B cell (primary cell): ENCODE data around the gene WDR73. TPM values are rescaled to one million over a fixed set of nuclear protein-coding genes. Genes with fewer than 3 reads are reported as not detected.
A peak's percentile ranks its signal among the peaks of the same experiment; 100 is the strongest.

Experiments
- ATAC-seq: fragments of 200-7000 bp; cut with Tn5 transposase; one replicate; pipeline ENCODE4 v1.10.0; 2021; ENCODE audit warnings: low read depth, mild to moderate bottlenecking, moderate number of reproducible peaks, moderate library complexity
- CTCF ChIA-PET: fragments of 350-600 bp; sonication (Branson Sonifier 250); formaldehyde crosslinking; loops from one replicate; lab custom pipeline; 2021; ENCODE audit warnings: antibody characterized with exemption, inconsistent platforms; lab: Charles Lee
- POLR2A ChIA-PET: fragments of 350-600 bp; sonication (Branson Sonifier 250); formaldehyde crosslinking; loops from one replicate; lab custom pipeline; 2021; ENCODE audit warnings: antibody characterized with exemption; lab: Charles Lee
- DNase-seq: peaks from one replicate; pipeline ENCODE4 v3.0.0; 2013
- H2AFZ ChIP-seq: 2 replicates; pipeline ENCODE4 v1.6.1; 2012; ENCODE audit warnings: mild to moderate bottlenecking, low read depth, low read length; ENCODE audit not compliant: insufficient read depth, poor library complexity, severe bottlenecking
- H3K27ac ChIP-seq, 2 donors: 1 replicate in 1 of 2; 2 replicates in 1 of 2; pipeline ENCODE4 v1.5.1; 2012 to 2013; ENCODE audit warnings: low read length in 2 of 2, mild to moderate bottlenecking in 2 of 2, moderate library complexity in 1 of 2
- H3K27me3 ChIP-seq, 4 experiments: fragments of 200-600 bp in 1 of 4; sonication (generic) in 1 of 4; replicated peaks in 1 of 4; 1 replicate in 2 of 4; 2 replicates in 2 of 4; pipeline versions ENCODE4 v1.6.1 to v1.7.0; 2013 to 2016; ENCODE audit warnings: low read length in 3 of 4, mild to moderate bottlenecking in 2 of 4, mixed read lengths in 1 of 4, moderate library complexity in 1 of 4; ENCODE audit not compliant: insufficient read depth in 4 of 4, control insufficient read depth in 3 of 4; ENCODE audit errors: control extremely low read depth in 1 of 4
- H3K36me3 ChIP-seq, 2 experiments: replicated peaks in 1 of 2; 1 replicate in 1 of 2; 2 replicates in 1 of 2; pipeline versions ENCODE4 v1.6.1 to v1.7.1; 2013; ENCODE audit warnings: low read length in 1 of 2; ENCODE audit not compliant: insufficient read depth in 2 of 2, control insufficient read depth in 1 of 2; ENCODE audit errors: control extremely low read depth in 1 of 2, extremely low read depth in 1 of 2
- H3K4me1 ChIP-seq, 2 donors: fragments of 200-600 bp in 1 of 2; sonication (generic) in 1 of 2; 1 replicate in 1 of 2; 2 replicates in 1 of 2; pipeline versions ENCODE4 v1.5.1 to v1.6.1; 2013 to 2017; ENCODE audit warnings: low read length in 2 of 2; ENCODE audit not compliant: control insufficient read depth in 2 of 2, insufficient read depth in 2 of 2
- H3K4me2 ChIP-seq: replicated peaks from 2 replicates; pipeline ENCODE3; 2012; ENCODE audit warnings: mild to moderate bottlenecking, low read depth, low read length; ENCODE audit not compliant: poor library complexity, severe bottlenecking
- H3K4me3 ChIP-seq, 5 experiments: fragments of 200-600 bp in 1 of 5; sonication (generic) in 1 of 5; 1 replicate in 3 of 5; 2 replicates in 2 of 5; pipeline versions ENCODE4 v1.5.1 to v1.7.0; 2011 to 2016; ENCODE audit warnings: low read length in 4 of 5, mild to moderate bottlenecking in 4 of 5, low read depth in 2 of 5, control low read depth in 1 of 5, moderate library complexity in 1 of 5; ENCODE audit not compliant: insufficient read depth in 1 of 5; ENCODE audit errors: control extremely low read depth in 1 of 5, extremely low read depth in 1 of 5
- H3K79me2 ChIP-seq: fragments of 200-600 bp; sonication (generic); one replicate; pipeline ENCODE4 v1.6.0; 2016; ENCODE audit warnings: low read length; ENCODE audit not compliant: control insufficient read depth, insufficient read depth
- H3K9ac ChIP-seq: fragments of 200-600 bp; sonication (generic); 2 replicates; pipeline ENCODE4 v1.6.1; 2017; ENCODE audit warnings: mild to moderate bottlenecking, low read length, moderate library complexity
- H3K9me3 ChIP-seq, 3 donors: one replicate each; pipeline versions ENCODE4 v1.6.1 to v1.7.1; 2013; ENCODE audit warnings: low read length in 2 of 3; ENCODE audit not compliant: control insufficient read depth in 2 of 3, insufficient read depth in 1 of 3; ENCODE audit errors: control extremely low read depth in 1 of 3
- H4K20me1 ChIP-seq: 2 replicates; pipeline ENCODE4 v1.6.0; 2012; ENCODE audit warnings: mild to moderate bottlenecking, low read length; ENCODE audit not compliant: insufficient read depth, control insufficient read depth, poor library complexity, severe bottlenecking
- H3K27ac Mint-ChIP-seq: one replicate; pipeline ENCODE4 v1.8.0; 2021; ENCODE audit warnings: mixed read lengths
- H3K27me3 Mint-ChIP-seq: one replicate; pipeline ENCODE4 v1.8.0; 2021; ENCODE audit warnings: mixed read lengths
- H3K4me1 Mint-ChIP-seq: one replicate; pipeline ENCODE4 v1.8.0; 2021; ENCODE audit warnings: mixed read lengths
- H3K4me3 Mint-ChIP-seq: one replicate; pipeline ENCODE4 v1.8.0; 2021; ENCODE audit warnings: mixed read lengths
- H3K9me3 Mint-ChIP-seq: one replicate; pipeline ENCODE4 v1.8.0; 2022; ENCODE audit warnings: mixed read lengths; ENCODE audit not compliant: insufficient read depth
- CTCF ChIP-seq: fragments of 200-600 bp; IDR thresholded peaks from one replicate; pipeline ENCODE4 v1.8.0; 2022; ENCODE audit warnings: antibody characterized with exemption, mild to moderate bottlenecking
- EZH2 ChIP-seq: IDR thresholded peaks from 2 replicates; pipeline ENCODE4 v1.6.1; 2012; ENCODE audit warnings: borderline replicate concordance, low read depth, mild to moderate bottlenecking, moderate library complexity, low read length; ENCODE audit not compliant: insufficient read depth, poor library complexity, severe bottlenecking
- WGBS: methylation state at CpG from one replicate; pipeline ENCODE4 v1.1.5; 2013; ENCODE audit warnings: missing lambda C conversion rate; ENCODE audit not compliant: insufficient coverage; 5-methylcytosine and 5-hydroxymethylcytosine counted together
- intact Hi-C: fragments of 100-400 bp; cut with micrococcal nuclease; formaldehyde crosslinking; loops from one replicate; pipeline ENCODE4 v1.10.0; 2022
- polyA plus RNA-seq: library from polyadenylated mRNA; depleted of rRNA; stranded (reverse); fragments of >200 nt; gene quantifications from 2 replicates; pipeline ENCODE4 v1.2.3, GENCODE V29; 2012
- total RNA-seq, 2 donors: library from RNA; stranded (reverse); fragments of 120-200 nt in 1 of 2; gene quantifications; 1 replicate in 1 of 2; 2 replicates in 1 of 2; pipeline versions ENCODE4 v1.2.3 to v1.2.4, GENCODE V29; 2013 to 2022

WDR73 gene
- total and polyA plus RNA-seq, 2 donors (not counting 1 experiment from before 2014, with no cell fraction given) = 21.0 to 43.4 TPM

DNA sequence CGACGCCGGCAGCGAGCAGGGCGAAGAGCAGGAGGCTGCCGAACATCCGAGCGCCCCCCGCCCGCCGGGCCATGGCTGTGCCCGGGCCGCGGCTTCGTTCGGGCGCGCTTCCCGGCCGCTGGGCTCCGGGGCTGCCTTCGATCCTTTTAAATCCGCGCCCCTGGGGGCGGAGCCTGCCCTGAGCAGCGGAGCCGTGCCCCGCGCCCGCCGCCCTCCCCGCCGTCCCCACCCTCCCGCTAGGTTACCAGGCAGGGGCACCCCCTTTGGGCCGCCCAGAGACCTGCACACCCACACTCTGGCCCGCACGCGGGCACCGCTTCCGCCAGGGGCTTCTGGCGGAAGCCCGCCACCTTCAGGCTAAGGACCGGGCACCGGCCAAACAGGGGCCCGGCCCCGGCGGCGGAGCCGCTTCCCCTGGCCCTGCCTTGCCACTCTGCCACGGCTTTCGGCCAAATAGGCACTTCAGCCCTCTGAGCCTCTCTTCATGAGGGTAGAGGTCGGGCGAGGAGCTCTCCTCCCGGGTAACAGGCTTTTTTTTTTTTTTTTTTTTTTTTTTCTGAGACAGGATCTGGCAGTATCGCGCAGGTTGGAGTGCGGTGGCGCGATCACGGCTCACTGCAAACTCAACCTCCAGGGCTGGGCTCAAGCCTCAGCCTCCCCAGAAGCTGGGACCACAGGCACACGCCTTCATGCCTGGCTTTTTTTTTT is 4.2 kb upstream of the WDR73 start, which contains the start of gene NMB:
Gene NMB, minus strand, starts transcription at position 120 of the 708 bp plus-strand sequence. Its CDS starts 47 bp downstream, at position 73.
- Histone ChIP-seq H3K79me2 (peaks cover 8% of the 10 kb centered on the region), H3K36me3 (no peaks in the 10 kb centered on the region), H3K9ac (peak within 1 kb of the TSS; percentile 76), H3K4me3 (peak within 1 kb of the TSS; percentile 38 to 86 (median 63)), H3K27ac (peak within 1 kb of the TSS; percentile 63 to 69), H2AFZ (peak within 1 kb of the TSS; percentile 95), H3K4me1 (peaks cover 22 to 30% of the 10 kb centered on the region in 2 donors), H4K20me1 (no peaks in the 10 kb centered on the region), H3K4me2 (peak within 1 kb of the TSS; percentile 95), H3K27me3 (no peaks in the 10 kb centered on the region), H3K9me3 (no peaks in the 10 kb centered on the region)
- DNase-seq (peak; percentile 93), ATAC-seq (peak; percentile 76)
- peak within 1 kb of the TSS; percentile 83 for H3K4me3 Mint-ChIP-seq
- intact Hi-C loops = loop anchor here (1.0 kb wide), 6 partner anchors 27 to 322 kb away; partner anchors contain the start of genes SEC11A and ZNF592
- CTCF ChIA-PET = interaction anchor here (0.6 to 3.7 kb wide), 16 partner anchors 13 to 353 kb away, joined by 3 to 17 read pairs (median 4); partner anchors contain the start of gene SEC11A
- POLR2A ChIA-PET = interaction anchor here (0.6 to 1.6 kb wide), 9 partner anchors 58 to 632 kb away, joined by 3 to 18 read pairs (median 5); partner anchors contain the start of gene SEC11A
- no peaks in the 10 kb centered on the region for H3K27me3 Mint-ChIP-seq
- peaks cover 32% of the 10 kb centered on the region for H3K4me1 Mint-ChIP-seq
- H3K27ac Mint-ChIP-seq = peak within 1 kb of the TSS; percentile 87
- TF ChIP-seq CTCF = peak; percentile 78
- no peak for TF ChIP-seq EZH2
- WGBS = 1% methylated on average over 59 of the region's 61 CpGs
- no peaks in the 10 kb centered on the region for H3K9me3 Mint-ChIP-seq
